HepG2 (cell line): Measurements from ENCODE around the gene TAB3. TPM values are rescaled to one million over a fixed set of nuclear protein-coding genes. Genes with fewer than 3 reads are reported as not detected.

Experiments
- ARNT2 ChIP-seq: sonication (generic); formaldehyde crosslinking; IDR thresholded peaks from 2 replicates; pipeline ENCODE4 v1.8.0; 2022; ENCODE audit warnings: mild to moderate bottlenecking, low read depth, missing genetic modification reagents, moderate library complexity
- DDIT3 ChIP-seq: sonication (generic); formaldehyde crosslinking; IDR thresholded peaks from 2 replicates; pipeline ENCODE4 v1.4.0; 2020; ENCODE audit warnings: mild to moderate bottlenecking, missing genetic modification reagents
- EP300 ChIP-seq, 3 experiments: sonication (generic) in 1 of 3; formaldehyde crosslinking in 1 of 3; IDR thresholded peaks; 2 replicates each; pipeline versions ENCODE4 v1.5.1 to v1.6.1; 2011 to 2020; ENCODE audit warnings: low read depth in 2 of 3, low read length in 2 of 3, borderline replicate concordance in 1 of 3, improper control_type of control experiment in 1 of 3, mild to moderate bottlenecking in 1 of 3, missing genetic modification reagents in 1 of 3, moderate library complexity in 1 of 3
- ETS1 ChIP-seq: sonication (generic); formaldehyde crosslinking; IDR thresholded peaks from 2 replicates; pipeline ENCODE4 v1.4.0; 2020; ENCODE audit warnings: missing genetic modification reagents
- KDM3A ChIP-seq: IDR thresholded peaks from 2 replicates; pipeline ENCODE4 v1.6.1; 2018; ENCODE audit warnings: low read depth, missing compliant biosample characterization
- KLF6 ChIP-seq: IDR thresholded peaks from 2 replicates; pipeline ENCODE4 v1.8.0; 2016; ENCODE audit warnings: missing biosample characterization, missing genetic modification reagents
- NR2F2 ChIP-seq: IDR thresholded peaks from 2 replicates; pipeline ENCODE4 v1.6.1; 2012; ENCODE audit warnings: low read depth, inconsistent platforms, borderline replicate concordance
- RFX1 ChIP-seq: fragments of 450-650 bp; IDR thresholded peaks from 2 replicates; pipeline ENCODE4 v1.6.1; 2017
- SSRP1 ChIP-seq: IDR thresholded peaks from 2 replicates; pipeline ENCODE4 v1.6.1; 2016; ENCODE audit warnings: control low read depth
- WIZ ChIP-seq: sonication (generic); formaldehyde crosslinking; IDR thresholded peaks from 2 replicates; pipeline ENCODE4 v1.5.1; 2020; ENCODE audit warnings: mild to moderate bottlenecking, missing genetic modification reagents
- ZEB1 ChIP-seq: IDR thresholded peaks from 2 replicates; pipeline ENCODE4 v1.6.1; 2012; ENCODE audit warnings: mild to moderate bottlenecking, low read depth, inconsistent platforms; ENCODE audit not compliant: insufficient replicate concordance
- ZIK1 ChIP-seq: sonication (generic); formaldehyde crosslinking; IDR thresholded peaks from 2 replicates; pipeline ENCODE4 v1.5.0; 2020; ENCODE audit warnings: mild to moderate bottlenecking, low read depth, missing genetic modification reagents, borderline replicate concordance
- ZNF101 ChIP-seq: sonication (generic); formaldehyde crosslinking; IDR thresholded peaks from 2 replicates; pipeline ENCODE4 v1.4.0; 2020; ENCODE audit warnings: mild to moderate bottlenecking, low read depth, missing genetic modification reagents, borderline replicate concordance
- ZNF230 ChIP-seq: sonication (generic); formaldehyde crosslinking; IDR thresholded peaks from 2 replicates; pipeline ENCODE4 v1.4.0; 2020; ENCODE audit warnings: mild to moderate bottlenecking, missing genetic modification reagents
- ZNF512B ChIP-seq: sonication (generic); formaldehyde crosslinking; IDR thresholded peaks from 2 replicates; pipeline ENCODE4 v1.5.1; 2020; ENCODE audit warnings: missing genetic modification reagents, mild to moderate bottlenecking, borderline replicate concordance
- ZNF605 ChIP-seq: sonication (generic); formaldehyde crosslinking; IDR thresholded peaks from 2 replicates; pipeline ENCODE4 v1.8.0; 2022; ENCODE audit warnings: mild to moderate bottlenecking, missing genetic modification reagents
- ZNF644 ChIP-seq: IDR thresholded peaks from 2 replicates; pipeline ENCODE4 v1.6.1; 2016; ENCODE audit warnings: low read depth
- ZNF674 ChIP-seq: sonication (generic); formaldehyde crosslinking; IDR thresholded peaks from 2 replicates; pipeline ENCODE4 v1.5.0; 2020; ENCODE audit warnings: low read depth, mild to moderate bottlenecking, missing genetic modification reagents
- ZNF703 ChIP-seq: sonication (generic); formaldehyde crosslinking; IDR thresholded peaks from 2 replicates; pipeline ENCODE4 v1.5.1; 2020; ENCODE audit warnings: missing genetic modification reagents, mild to moderate bottlenecking, moderate library complexity, borderline replicate concordance
- polyA plus RNA-seq, 8 experiments: library from polyadenylated mRNA; depleted of rRNA in 3 of 8; stranded (reverse) in 7 of 8; unstranded in 1 of 8; fragments of >200 nt; fragmentation: Illumina TruSeq in 4 of 8; extraction: Trizol in 4 of 8; gene quantifications; 2 replicates each; pipeline versions ENCODE4 v1.2.1 to v1.2.3, GENCODE V29; 2011 to 2016; ENCODE audit warnings: low read depth in 4 of 8, missing spikeins in 1 of 8, mixed read lengths in 1 of 8; ENCODE audit not compliant: insufficient read depth in 1 of 8
- total RNA-seq, 5 experiments: library from RNA; depleted of rRNA; stranded (reverse); fragments of >200 nt; fragmentation: Illumina TruSeq; extraction: Trizol; gene quantifications; 2 replicates each; pipeline ENCODE4 v1.2.3, GENCODE V29; 2016; ENCODE audit warnings: low read depth in 1 of 5
- TF ChIP-seq, protein P1 (sequence below): sonication (generic); formaldehyde crosslinking; IDR thresholded peaks from 2 replicates; pipeline ENCODE4 v1.4.0; 2020; ENCODE audit warnings: mild to moderate bottlenecking, missing genetic modification reagents
- TF ChIP-seq, protein P2 (sequence below): sonication (generic); formaldehyde crosslinking; IDR thresholded peaks from 2 replicates; pipeline ENCODE4 v1.8.0; 2022; ENCODE audit warnings: mild to moderate bottlenecking, missing genetic modification reagents; ENCODE audit not compliant: insufficient replicate concordance
- TF ChIP-seq, protein P3 (sequence below): sonication (generic); formaldehyde crosslinking; conservative IDR thresholded peaks from 2 replicates; pipeline ENCODE4 v1.4.0; 2020; ENCODE audit warnings: missing genetic modification reagents

Gene TAB3
- total and polyA plus RNA-seq, 2 of the 13 experiments (the other 11 are each of a cell fraction or from before 2014, with no cell fraction given): 27.2 to 59.8 TPM

DNA sequence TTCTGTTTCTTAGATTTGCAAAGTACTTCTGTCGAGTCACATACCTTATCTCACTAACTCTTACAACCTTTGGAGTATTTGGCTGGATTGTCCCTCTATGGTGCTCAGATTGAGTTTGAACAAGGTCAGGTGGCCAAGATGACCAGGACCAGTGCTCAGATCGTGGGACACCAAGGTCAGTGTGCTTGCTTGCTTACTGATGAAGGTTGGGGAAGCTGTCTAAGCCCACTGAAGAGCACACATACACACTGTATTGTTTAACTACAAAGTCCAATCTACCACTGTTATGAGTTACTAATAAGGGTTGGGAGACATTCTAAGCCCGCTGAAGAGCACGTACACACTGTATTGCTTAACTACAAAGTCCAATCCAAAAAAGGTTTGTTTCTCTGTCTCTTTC lies 53.7 kb downstream of the TAB3 start (continued):
- TF ChIP-seq, protein P1, sequence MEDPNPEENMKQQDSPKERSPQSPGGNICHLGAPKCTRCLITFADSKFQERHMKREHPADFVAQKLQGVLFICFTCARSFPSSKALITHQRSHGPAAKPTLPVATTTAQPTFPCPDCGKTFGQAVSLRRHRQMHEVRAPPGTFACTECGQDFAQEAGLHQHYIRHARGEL (CRISPR knock-in tag): no peak
- TF ChIP-seq WIZ (no peak), ETS1 (CRISPR knock-in tag) (no peak), ZNF644 (CRISPR knock-in tag) (peak; percentile 82), ZEB1 (peak; percentile 29), ZNF512B (CRISPR knock-in tag) (no peak), ZNF230 (CRISPR knock-in tag) (no peak), ZNF605 (no peak), ZIK1 (CRISPR knock-in tag) (no peak), KDM3A (CRISPR knock-in tag) (no peak), ZNF703 (CRISPR knock-in tag) (no peak), ZNF674 (CRISPR knock-in tag) (no peak), SSRP1 (no peak), EP300 (IDR thresholded peaks at IDR 0.05; ENCODE audit: low read depth in 2 of 2, low read length in 2 of 2) (peak in 1 of 2 experiments; percentile 84; a peak in 2 of 4 replicates), EP300 (CRISPR knock-in tag; IDR thresholded peaks at IDR 0.05; ENCODE audit: borderline replicate concordance) (peak; percentile 61), RFX1 (no peak), ZNF101 (CRISPR knock-in tag) (no peak), ARNT2 (CRISPR knock-in tag) (no peak), KLF6 (CRISPR knock-in tag) (no peak), NR2F2 (peak; percentile 52; the same call in 1 of the 2 replicates), DDIT3 (no peak)
- TF ChIP-seq, protein P2, sequence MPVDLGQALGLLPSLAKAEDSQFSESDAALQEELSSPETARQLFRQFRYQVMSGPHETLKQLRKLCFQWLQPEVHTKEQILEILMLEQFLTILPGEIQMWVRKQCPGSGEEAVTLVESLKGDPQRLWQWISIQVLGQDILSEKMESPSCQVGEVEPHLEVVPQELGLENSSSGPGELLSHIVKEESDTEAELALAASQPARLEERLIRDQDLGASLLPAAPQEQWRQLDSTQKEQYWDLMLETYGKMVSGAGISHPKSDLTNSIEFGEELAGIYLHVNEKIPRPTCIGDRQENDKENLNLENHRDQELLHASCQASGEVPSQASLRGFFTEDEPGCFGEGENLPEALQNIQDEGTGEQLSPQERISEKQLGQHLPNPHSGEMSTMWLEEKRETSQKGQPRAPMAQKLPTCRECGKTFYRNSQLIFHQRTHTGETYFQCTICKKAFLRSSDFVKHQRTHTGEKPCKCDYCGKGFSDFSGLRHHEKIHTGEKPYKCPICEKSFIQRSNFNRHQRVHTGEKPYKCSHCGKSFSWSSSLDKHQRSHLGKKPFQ (CRISPR knock-in tag): peak; percentile 64
- TF ChIP-seq, protein P3, sequence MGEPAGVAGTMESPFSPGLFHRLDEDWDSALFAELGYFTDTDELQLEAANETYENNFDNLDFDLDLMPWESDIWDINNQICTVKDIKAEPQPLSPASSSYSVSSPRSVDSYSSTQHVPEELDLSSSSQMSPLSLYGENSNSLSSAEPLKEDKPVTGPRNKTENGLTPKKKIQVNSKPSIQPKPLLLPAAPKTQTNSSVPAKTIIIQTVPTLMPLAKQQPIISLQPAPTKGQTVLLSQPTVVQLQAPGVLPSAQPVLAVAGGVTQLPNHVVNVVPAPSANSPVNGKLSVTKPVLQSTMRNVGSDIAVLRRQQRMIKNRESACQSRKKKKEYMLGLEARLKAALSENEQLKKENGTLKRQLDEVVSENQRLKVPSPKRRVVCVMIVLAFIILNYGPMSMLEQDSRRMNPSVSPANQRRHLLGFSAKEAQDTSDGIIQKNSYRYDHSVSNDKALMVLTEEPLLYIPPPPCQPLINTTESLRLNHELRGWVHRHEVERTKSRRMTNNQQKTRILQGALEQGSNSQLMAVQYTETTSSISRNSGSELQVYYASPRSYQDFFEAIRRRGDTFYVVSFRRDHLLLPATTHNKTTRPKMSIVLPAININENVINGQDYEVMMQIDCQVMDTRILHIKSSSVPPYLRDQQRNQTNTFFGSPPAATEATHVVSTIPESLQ (CRISPR knock-in tag): no peak
